B cell (primary cell): Measurements from ENCODE around the gene FAU.

Experiments used
- CTCF ChIP-seq: fragments of 200-600 bp; IDR thresholded peaks from one replicate; pipeline ENCODE4 v1.8.0; 2022; ENCODE audit warnings: antibody characterized with exemption, mild to moderate bottlenecking
- EZH2 ChIP-seq: IDR thresholded peaks from 2 replicates; pipeline ENCODE4 v1.6.1; 2012; ENCODE audit warnings: borderline replicate concordance, low read depth, mild to moderate bottlenecking, moderate library complexity, low read length; ENCODE audit not compliant: insufficient read depth, poor library complexity, severe bottlenecking

GRCh38 chr11:65119670-65119995 lies 2.3 kb downstream of the FAU start:
- TF ChIP-seq CTCF (no peak), EZH2 (no peak)
